Endothelial cell of umbilical vein (primary cell): ENCODE data around the gene CRB1. TPM values are rescaled to one million over a fixed set of nuclear protein-coding genes. Genes with fewer than 3 reads are reported as not detected.

Source experiments
- Bru-seq: library from RNA; stranded (reverse); fragments of 400-500 nt; gene quantifications from one replicate; lab custom pipeline; 2021; lab: Mats Ljungman, UMichigan
- BruChase-seq, 2 experiments: library from RNA; stranded (reverse); fragments of 400-500 nt; gene quantifications; one replicate each; lab custom pipeline; 2021; lab: Mats Ljungman, UMichigan
- BruUV-seq: library from RNA; stranded (reverse); fragments of 400-500 nt; replicated peaks from 2 replicates; lab custom pipeline; 2021; lab: Mats Ljungman, UMichigan
- CTCF ChIA-PET: fragments of 300-600, 350-600 bp; sonication (Branson Sonifier 250); formaldehyde crosslinking; loops from one replicate; lab custom pipeline; 2021; ENCODE audit warnings: antibody characterized with exemption, inconsistent platforms; lab: Charles Lee
- POLR2A ChIA-PET: fragments of 300-600, 350-600 bp; sonication (Branson Sonifier 250); formaldehyde crosslinking; loops from one replicate; lab custom pipeline; 2021; ENCODE audit warnings: antibody characterized with exemption, inconsistent platforms; lab: Charles Lee
- DNase-seq: peaks from one replicate; pipeline ENCODE4 v3.0.0-alpha.2; 2011; ENCODE audit warnings: low read depth, low spot score
- FAIRE-seq: peaks from 2 replicates; lab custom pipeline; 2011; peaks lifted over from hg19 to GRCh38; lab: Jason Lieb, UNC
- H2AFZ ChIP-seq: 2 replicates; pipeline ENCODE4 v1.6.0; 2012; ENCODE audit warnings: low read depth, low read length, control low read depth, inconsistent platforms
- H3K27ac ChIP-seq: 2 replicates; pipeline ENCODE4 v1.5.1; 2011; ENCODE audit warnings: low read depth, mild to moderate bottlenecking, control low read depth, low read length, moderate library complexity; ENCODE audit not compliant: insufficient read depth
- H3K27me3 ChIP-seq, 2 experiments: 2 replicates each; pipeline versions ENCODE4 v1.6.0 to v1.6.1; 2011; ENCODE audit warnings: low read length in 2 of 2, mixed read lengths in 1 of 2; ENCODE audit not compliant: control insufficient read depth in 2 of 2, insufficient read depth in 2 of 2
- H3K36me3 ChIP-seq, 2 experiments: 2 replicates in 1 of 2; 3 replicates in 1 of 2; pipeline ENCODE4 v1.5.1; 2011; ENCODE audit warnings: low read length in 2 of 2, mild to moderate bottlenecking in 1 of 2, moderate library complexity in 1 of 2; ENCODE audit not compliant: control insufficient read depth in 2 of 2, insufficient read depth in 2 of 2; ENCODE audit errors: extremely low read depth in 1 of 2
- H3K4me1 ChIP-seq: 3 replicates; pipeline ENCODE4 v1.5.1; 2011; ENCODE audit warnings: mild to moderate bottlenecking, low read length; ENCODE audit not compliant: control insufficient read depth, insufficient read depth; ENCODE audit errors: extremely low read depth
- H3K4me2 ChIP-seq: 2 replicates; pipeline ENCODE4 v1.6.1; 2011; ENCODE audit warnings: low read length, control low read depth, mixed read lengths; ENCODE audit not compliant: insufficient read depth
- H3K4me3 ChIP-seq, 3 experiments: fragments of 200-600 bp in 1 of 3; sonication (generic), shearing (Covaris generic) in 1 of 3; replicated peaks in 1 of 3; 2 replicates each; pipeline ENCODE4 v1.5.1; 2011 to 2016; ENCODE audit warnings: control low read depth in 3 of 3, low read length in 3 of 3, mild to moderate bottlenecking in 2 of 3, inconsistent platforms in 1 of 3, low read depth in 1 of 3, moderate library complexity in 1 of 3; ENCODE audit not compliant: insufficient read depth in 1 of 3
- H3K79me2 ChIP-seq: 2 replicates; pipeline ENCODE4 v1.6.0; 2012; ENCODE audit warnings: low read length, inconsistent platforms; ENCODE audit not compliant: control insufficient read depth, insufficient read depth
- H3K9ac ChIP-seq: replicated peaks from 2 replicates; pipeline ENCODE3; 2011; ENCODE audit warnings: low read length, control low read depth; ENCODE audit not compliant: insufficient read depth; ENCODE audit errors: extremely low read depth
- H3K9me1 ChIP-seq: replicated peaks from 3 replicates; pipeline ENCODE4 v1.6.0; 2011; ENCODE audit warnings: mild to moderate bottlenecking, low read length; ENCODE audit not compliant: control insufficient read depth, insufficient read depth; ENCODE audit errors: extremely low read depth
- H3K9me3 ChIP-seq: replicated peaks from 2 replicates; pipeline ENCODE4 v1.5.1; 2012; ENCODE audit warnings: low read length, inconsistent platforms; ENCODE audit not compliant: control insufficient read depth, insufficient read depth
- H4K20me1 ChIP-seq: replicated peaks from 2 replicates; pipeline ENCODE3; 2011; ENCODE audit warnings: mild to moderate bottlenecking, low read length; ENCODE audit not compliant: control insufficient read depth, insufficient read depth; ENCODE audit errors: extremely low read depth
- EZH2 ChIP-seq: IDR thresholded peaks from 2 replicates; pipeline ENCODE4 v1.6.1; 2012; ENCODE audit warnings: borderline replicate concordance, low read depth, mild to moderate bottlenecking, moderate library complexity, low read length, inconsistent platforms; ENCODE audit not compliant: severe bottlenecking
- FOS ChIP-seq: IDR thresholded peaks from 2 replicates; pipeline ENCODE4 v1.6.1; 2011; ENCODE audit warnings: mild to moderate bottlenecking, low read length, moderate library complexity, borderline replicate concordance; ENCODE audit not compliant: insufficient read depth
- GATA2 ChIP-seq: IDR thresholded peaks from 2 replicates; pipeline ENCODE4 v1.7.0; 2011; ENCODE audit warnings: low read depth, mild to moderate bottlenecking, moderate library complexity, mixed read lengths, low read length; ENCODE audit not compliant: insufficient read length, insufficient read depth
- JUN ChIP-seq: IDR thresholded peaks from 2 replicates; pipeline ENCODE4 v1.6.1; 2011; ENCODE audit warnings: borderline replicate concordance, low read depth; ENCODE audit not compliant: insufficient read length, insufficient read depth
- MYC ChIP-seq: IDR thresholded peaks from one replicate; pipeline ENCODE4 v1.6.1; 2011; ENCODE audit warnings: mild to moderate bottlenecking, low read depth, low read length
- POLR2A ChIP-seq: IDR thresholded peaks from 2 replicates; pipeline ENCODE4 v1.6.1; 2012; ENCODE audit warnings: low read depth, mild to moderate bottlenecking, control low read depth, low read length
- POLR2AphosphoS5 ChIP-seq: IDR thresholded peaks from 2 replicates; pipeline ENCODE4 v1.6.1; 2012; ENCODE audit warnings: low read depth, mild to moderate bottlenecking, control low read depth, low read length, moderate library complexity; ENCODE audit not compliant: insufficient read depth
- dilution Hi-C: fragments of 300-500 bp; cut with MboI; formaldehyde crosslinking; loops from one replicate; pipeline ENCODE4 v1.15.0; 2019; ENCODE audit warnings: low sequenced_read_pairs; ENCODE audit not compliant: extremely low pct_ligation_motif_present
- intact Hi-C: fragments of 100-400 bp; cut with micrococcal nuclease; formaldehyde crosslinking; loops from one replicate; pipeline ENCODE4 v1.10.0; 2022
- long read RNA-seq: library from polyadenylated mRNA; stranded (forward); transcript quantifications from one replicate; pipeline ENCODE4 v2.0.0, GENCODE V29; 2021
- polyA minus RNA-seq, 3 experiments: library from RNA; depleted of rRNA, polyadenylated mRNA; stranded (reverse); fragments of >200 nt; gene quantifications; 1 replicate in 1 of 3; 2 replicates in 2 of 3; pipeline ENCODE4 v1.2.3, GENCODE V29; 2011
- polyA plus RNA-seq, 4 experiments: library from polyadenylated mRNA; depleted of rRNA in 3 of 4; stranded (reverse) in 3 of 4; unstranded in 1 of 4; fragments of >200 nt; gene quantifications; 2 replicates each; pipeline versions ENCODE4 v1.2.1 to v1.2.3, GENCODE V29; 2011 to 2012; ENCODE audit warnings: missing spikeins in 1 of 4
- total RNA-seq: library from RNA; stranded (reverse); gene quantifications from 2 replicates; pipeline ENCODE4 v1.2.3, GENCODE V29; 2021
- TF ChIP-seq, protein P1 (sequence below), 2 donors: IDR thresholded peaks; 1 replicate in 1 of 2; 2 replicates in 1 of 2; pipeline ENCODE4 v1.5.1; 2011; ENCODE audit warnings: low read length in 2 of 2, mild to moderate bottlenecking in 2 of 2, moderate library complexity in 2 of 2, control low read depth in 1 of 2, inconsistent platforms in 1 of 2, low read depth in 1 of 2; ENCODE audit not compliant: insufficient read depth in 1 of 2; ENCODE audit errors: extremely low read depth in 1 of 2
- TF ChIP-seq, protein P2 (sequence below): IDR thresholded peaks from 2 replicates; pipeline ENCODE4 v1.6.1; 2011; ENCODE audit not compliant: insufficient read depth, insufficient read length

CRB1 gene
- total RNA-seq: not detected in 2 replicates
- not detected in 2 replicates for polyA plus RNA-seq
- 0.01 and 0.06 TPM in 2 replicates for polyA plus RNA-seq (2011; cell fraction: cytosol; rRNA removed)
- polyA plus RNA-seq (2011; cell fraction: nucleus; rRNA removed): 0.06 TPM in 1 of 2 replicates, not detected in the other
- polyA plus RNA-seq (2012): 0.08 TPM in 1 of 2 replicates, not detected in the other
- polyA minus RNA-seq: not detected in 2 replicates
- not detected for polyA minus RNA-seq (2011; cell fraction: cytosol; rRNA and poly(A)+ RNA removed)
- polyA minus RNA-seq (2011; cell fraction: nucleus; rRNA and poly(A)+ RNA removed): 0.34 TPM in 1 of 2 replicates, not detected in the other
- percentile 12 among the genes with signal in this experiment for Bru-seq, nascent RNA
- BruChase-seq, experiment 1, labeled RNA remaining after a 6-hour chase: percentile 4 among the genes with signal in this experiment
- percentile 5 among the genes with signal in this experiment for BruChase-seq, experiment 2, labeled RNA remaining after a 2-hour chase
- long read RNA-seq: 0 reads

DNA sequence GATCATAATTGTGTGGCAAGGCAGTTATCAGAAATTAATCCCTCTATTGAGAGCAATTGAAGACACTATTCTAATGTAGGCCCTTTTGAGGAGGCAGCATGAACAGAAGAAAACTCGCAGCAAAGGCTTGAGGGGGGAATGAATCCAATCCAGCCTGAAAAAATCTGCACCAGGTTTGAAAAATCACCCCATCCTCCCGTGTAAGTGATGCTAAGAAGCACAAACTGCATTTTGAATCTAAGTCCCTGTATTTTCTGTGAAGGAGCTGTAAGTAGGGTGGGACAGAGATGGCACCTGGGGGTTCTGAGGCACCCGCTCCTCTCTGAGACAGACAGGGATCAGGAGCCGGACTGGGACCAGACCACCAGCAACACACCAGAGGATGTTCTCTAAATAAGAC, at the start of gene CRB1:
CRB1 (plus strand) TSS at position 241 of the 400 bp plus-strand sequence. CDS start 161 bp downstream, outside the sequence.
- BruUV-seq: no TSS peak

More for the DNA sequence above, at the start of gene CRB1:
- dilution Hi-C loops: no loop called here
- POLR2A ChIA-PET: no interaction called here
- no peaks in the 10 kb centered on the region for H3K4me1 ChIP-seq
- no peak within 1 kb of the TSS for H2AFZ ChIP-seq
- peaks cover 0 to 6% of the 10 kb centered on the region in 2 experiments for H3K27me3 ChIP-seq
- no peaks in the 10 kb centered on the region for H3K36me3 ChIP-seq
- no peaks in the 10 kb centered on the region for H3K79me2 ChIP-seq
- H3K9me1 ChIP-seq: no peaks in the 10 kb centered on the region
- no peak within 1 kb of the TSS for H3K27ac ChIP-seq
- no peak within 1 kb of the TSS for H3K4me3 ChIP-seq
- CTCF ChIA-PET: no interaction called here
- FAIRE-seq (no peak), DNase-seq (no peak)
- no peaks in the 10 kb centered on the region for H4K20me1 ChIP-seq
- H3K4me2 ChIP-seq: no peak within 1 kb of the TSS
- no peaks in the 10 kb centered on the region for H3K9me3 ChIP-seq
- intact Hi-C loops: no loop called here
- TF ChIP-seq EZH2 (no peak), JUN (no peak), MYC (no peak), FOS (no peak), GATA2 (no peak), POLR2AphosphoS5 (no peak), POLR2A (no peak)
- TF ChIP-seq, protein P1, sequence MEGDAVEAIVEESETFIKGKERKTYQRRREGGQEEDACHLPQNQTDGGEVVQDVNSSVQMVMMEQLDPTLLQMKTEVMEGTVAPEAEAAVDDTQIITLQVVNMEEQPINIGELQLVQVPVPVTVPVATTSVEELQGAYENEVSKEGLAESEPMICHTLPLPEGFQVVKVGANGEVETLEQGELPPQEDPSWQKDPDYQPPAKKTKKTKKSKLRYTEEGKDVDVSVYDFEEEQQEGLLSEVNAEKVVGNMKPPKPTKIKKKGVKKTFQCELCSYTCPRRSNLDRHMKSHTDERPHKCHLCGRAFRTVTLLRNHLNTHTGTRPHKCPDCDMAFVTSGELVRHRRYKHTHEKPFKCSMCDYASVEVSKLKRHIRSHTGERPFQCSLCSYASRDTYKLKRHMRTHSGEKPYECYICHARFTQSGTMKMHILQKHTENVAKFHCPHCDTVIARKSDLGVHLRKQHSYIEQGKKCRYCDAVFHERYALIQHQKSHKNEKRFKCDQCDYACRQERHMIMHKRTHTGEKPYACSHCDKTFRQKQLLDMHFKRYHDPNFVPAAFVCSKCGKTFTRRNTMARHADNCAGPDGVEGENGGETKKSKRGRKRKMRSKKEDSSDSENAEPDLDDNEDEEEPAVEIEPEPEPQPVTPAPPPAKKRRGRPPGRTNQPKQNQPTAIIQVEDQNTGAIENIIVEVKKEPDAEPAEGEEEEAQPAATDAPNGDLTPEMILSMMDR (IDR thresholded peaks at IDR 0.05; ENCODE audit: extremely low read depth in 1 of 2, insufficient read depth in 1 of 2, low read depth in 1 of 2, low read length in 2 of 2): no peak
- TF ChIP-seq, protein P2, sequence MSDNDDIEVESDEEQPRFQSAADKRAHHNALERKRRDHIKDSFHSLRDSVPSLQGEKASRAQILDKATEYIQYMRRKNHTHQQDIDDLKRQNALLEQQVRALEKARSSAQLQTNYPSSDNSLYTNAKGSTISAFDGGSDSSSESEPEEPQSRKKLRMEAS: no peak
- no peak within 1 kb of the TSS for H3K9ac ChIP-seq
